ENCODE data around the gene SERPINE1.

Gene SERPINE1

DNA sequence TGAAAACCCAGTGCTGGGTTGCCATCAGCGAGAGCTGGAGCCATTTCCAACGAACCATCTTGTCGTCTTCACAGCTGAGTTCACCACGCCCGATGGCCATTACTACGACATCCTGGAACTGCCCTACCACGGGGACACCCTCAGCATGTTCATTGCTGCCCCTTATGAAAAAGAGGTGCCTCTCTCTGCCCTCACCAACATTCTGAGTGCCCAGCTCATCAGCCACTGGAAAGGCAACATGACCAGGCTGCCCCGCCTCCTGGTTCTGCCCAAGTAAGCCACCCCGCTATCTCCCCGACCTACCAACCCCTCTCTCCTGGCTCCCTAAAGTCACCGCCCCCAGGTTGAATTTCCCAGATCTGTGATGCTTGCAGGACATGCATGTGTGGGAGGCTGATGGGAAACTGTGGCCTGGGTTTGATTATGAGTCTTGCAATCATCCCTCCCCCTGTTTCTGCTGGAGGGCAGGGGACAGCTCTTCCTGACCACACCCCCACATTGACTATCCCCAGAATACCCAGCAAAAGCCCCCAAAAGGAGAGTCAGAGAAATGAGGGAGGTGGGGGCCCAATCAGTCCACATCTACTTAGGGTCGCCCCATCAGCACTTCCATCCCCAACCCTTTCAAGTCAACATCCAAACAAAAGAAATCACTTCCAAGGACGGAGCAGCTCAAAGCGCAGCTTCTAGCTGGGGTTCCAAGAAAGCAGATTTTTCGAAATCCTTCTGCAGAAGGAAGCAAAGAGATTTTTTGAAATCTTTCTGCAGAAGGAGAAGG, 6.9 kb downstream of the SERPINE1 start:
- no peak for TF ChIP-seq EZH2 (optimal IDR thresholded peaks at IDR 0.05; ENCODE audit: low read depth, low read length)
- TF ChIP-seq, protein P1, sequence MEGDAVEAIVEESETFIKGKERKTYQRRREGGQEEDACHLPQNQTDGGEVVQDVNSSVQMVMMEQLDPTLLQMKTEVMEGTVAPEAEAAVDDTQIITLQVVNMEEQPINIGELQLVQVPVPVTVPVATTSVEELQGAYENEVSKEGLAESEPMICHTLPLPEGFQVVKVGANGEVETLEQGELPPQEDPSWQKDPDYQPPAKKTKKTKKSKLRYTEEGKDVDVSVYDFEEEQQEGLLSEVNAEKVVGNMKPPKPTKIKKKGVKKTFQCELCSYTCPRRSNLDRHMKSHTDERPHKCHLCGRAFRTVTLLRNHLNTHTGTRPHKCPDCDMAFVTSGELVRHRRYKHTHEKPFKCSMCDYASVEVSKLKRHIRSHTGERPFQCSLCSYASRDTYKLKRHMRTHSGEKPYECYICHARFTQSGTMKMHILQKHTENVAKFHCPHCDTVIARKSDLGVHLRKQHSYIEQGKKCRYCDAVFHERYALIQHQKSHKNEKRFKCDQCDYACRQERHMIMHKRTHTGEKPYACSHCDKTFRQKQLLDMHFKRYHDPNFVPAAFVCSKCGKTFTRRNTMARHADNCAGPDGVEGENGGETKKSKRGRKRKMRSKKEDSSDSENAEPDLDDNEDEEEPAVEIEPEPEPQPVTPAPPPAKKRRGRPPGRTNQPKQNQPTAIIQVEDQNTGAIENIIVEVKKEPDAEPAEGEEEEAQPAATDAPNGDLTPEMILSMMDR (IDR thresholded peaks at IDR 0.05; ENCODE audit: low read length): no peak
- no peak for TF ChIP-seq EZH2phosphoT487 (IDR thresholded peaks at IDR 0.05; ENCODE audit: low read length)
- H3K79me2 ChIP-seq (ENCODE audit: low read length): no peaks in the 10 kb centered on the region
- H2AFZ ChIP-seq (ENCODE audit: low read length): no peak overlapping the region
- no peak overlapping the region for H3K27ac ChIP-seq (ENCODE audit: low read length)
- H3K4me3 ChIP-seq (ENCODE audit: low read length): no peak overlapping the region
- H3K9ac ChIP-seq (ENCODE audit: low read length): no peak overlapping the region
- H3K9me3 ChIP-seq (replicated peaks; ENCODE audit: insufficient read depth, low read length): no peaks in the 10 kb centered on the region
- no peak overlapping the region for H3K4me2 ChIP-seq (ENCODE audit: low read depth, low read length)
- peaks cover 78% of the 10 kb centered on the region for H3K27me3 ChIP-seq (replicated peaks; ENCODE audit: insufficient read depth, low read length)
- H4K20me1 ChIP-seq (ENCODE audit: insufficient read depth, low read length): no peaks in the 10 kb centered on the region
- no peaks in the 10 kb centered on the region for H3F3A ChIP-seq (ENCODE audit: insufficient read depth, low read length)
- no peak for DNase-seq
- H3K36me3 ChIP-seq (replicated peaks; ENCODE audit: insufficient read depth, low read length): no peaks in the 10 kb centered on the region
- H3K9me2 ChIP-seq (replicated peaks; ENCODE audit: insufficient read depth, low read length): no peaks in the 10 kb centered on the region
- H3K4me1 ChIP-seq (ENCODE audit: low read length): peaks cover 6% of the 10 kb centered on the region; the same call in 1 of the 2 replicates

DNA sequence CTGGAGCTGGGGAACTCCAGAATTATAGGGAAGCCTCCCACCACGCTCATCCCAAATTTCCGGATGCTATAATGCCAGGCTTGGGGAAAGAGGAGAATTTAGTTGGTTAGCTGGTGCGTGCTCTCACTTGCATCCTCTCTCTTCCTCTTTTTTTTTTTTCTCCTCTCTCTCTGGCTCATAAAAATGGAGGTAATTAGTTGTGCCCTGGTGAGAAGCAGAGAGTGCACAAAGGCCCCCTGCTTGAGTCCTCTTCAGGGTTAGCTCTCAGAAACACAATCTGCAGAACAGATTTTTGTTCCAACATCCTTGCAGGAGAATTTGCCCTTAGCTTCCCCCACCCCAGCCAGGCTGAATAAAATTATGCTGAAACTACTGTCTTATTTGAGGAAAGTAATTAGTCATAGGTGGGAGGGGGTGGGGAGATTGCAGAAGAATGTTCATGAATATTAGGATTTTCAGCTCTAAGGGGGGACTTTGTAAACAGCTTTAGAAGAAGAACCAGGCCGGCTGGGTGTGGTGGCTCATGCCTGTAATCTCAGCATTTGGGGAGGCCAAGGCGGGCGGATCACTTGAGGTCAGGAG, 7.6 kb downstream of the SERPINE1 start:
- no peak overlapping the region for H3K4me3 ChIP-seq (ENCODE audit: low read length)
- H4K20me1 ChIP-seq (ENCODE audit: insufficient read depth, low read length): no peaks in the 10 kb centered on the region
- no peak overlapping the region for H3K4me2 ChIP-seq (ENCODE audit: low read depth, low read length)
- no peaks in the 10 kb centered on the region for H3K9me3 ChIP-seq (replicated peaks; ENCODE audit: insufficient read depth, low read length)
- peaks cover 79% of the 10 kb centered on the region for H3K27me3 ChIP-seq (replicated peaks; ENCODE audit: insufficient read depth, low read length)
- DNase-seq: no peak
- H3F3A ChIP-seq (ENCODE audit: insufficient read depth, low read length): no peaks in the 10 kb centered on the region
- TF ChIP-seq EZH2phosphoT487 (IDR thresholded peaks at IDR 0.05; ENCODE audit: low read length): no peak
- no peak for TF ChIP-seq EZH2 (optimal IDR thresholded peaks at IDR 0.05; ENCODE audit: low read depth, low read length)
- TF ChIP-seq, protein P1 (IDR thresholded peaks at IDR 0.05; ENCODE audit: low read length): no peak
- H3K4me1 ChIP-seq (ENCODE audit: low read length): peaks cover 6% of the 10 kb centered on the region; the same call in 1 of the 2 replicates
- H3K79me2 ChIP-seq (ENCODE audit: low read length): no peaks in the 10 kb centered on the region
- no peak overlapping the region for H3K27ac ChIP-seq (ENCODE audit: low read length)
- H2AFZ ChIP-seq (ENCODE audit: low read length): no peak overlapping the region
- H3K9ac ChIP-seq (ENCODE audit: low read length): no peak overlapping the region
- no peaks in the 10 kb centered on the region for H3K9me2 ChIP-seq (replicated peaks; ENCODE audit: insufficient read depth, low read length)
- H3K36me3 ChIP-seq (replicated peaks; ENCODE audit: insufficient read depth, low read length): no peaks in the 10 kb centered on the region

DNA sequence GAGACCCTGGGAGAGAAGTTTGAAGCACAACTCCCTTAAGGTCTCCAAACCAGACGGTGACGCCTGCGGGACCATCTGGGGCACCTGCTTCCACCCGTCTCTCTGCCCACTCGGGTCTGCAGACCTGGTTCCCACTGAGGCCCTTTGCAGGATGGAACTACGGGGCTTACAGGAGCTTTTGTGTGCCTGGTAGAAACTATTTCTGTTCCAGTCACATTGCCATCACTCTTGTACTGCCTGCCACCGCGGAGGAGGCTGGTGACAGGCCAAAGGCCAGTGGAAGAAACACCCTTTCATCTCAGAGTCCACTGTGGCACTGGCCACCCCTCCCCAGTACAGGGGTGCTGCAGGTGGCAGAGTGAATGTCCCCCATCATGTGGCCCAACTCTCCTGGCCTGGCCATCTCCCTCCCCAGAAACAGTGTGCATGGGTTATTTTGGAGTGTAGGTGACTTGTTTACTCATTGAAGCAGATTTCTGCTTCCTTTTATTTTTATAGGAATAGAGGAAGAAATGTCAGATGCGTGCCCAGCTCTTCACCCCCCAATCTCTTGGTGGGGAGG, 10.8 kb downstream of the SERPINE1 start:
- Histone ChIP-seq H3K9me3 (replicated peaks; ENCODE audit: insufficient read depth, low read length) (no peaks in the 10 kb centered on the region), H3K36me3 (replicated peaks; ENCODE audit: insufficient read depth, low read length) (no peaks in the 10 kb centered on the region), H3K79me2 (ENCODE audit: low read length) (no peaks in the 10 kb centered on the region), H3K9me2 (replicated peaks; ENCODE audit: insufficient read depth, low read length) (no peaks in the 10 kb centered on the region), H4K20me1 (ENCODE audit: insufficient read depth, low read length) (no peaks in the 10 kb centered on the region), H3F3A (ENCODE audit: insufficient read depth, low read length) (no peaks in the 10 kb centered on the region), H3K4me1 (ENCODE audit: low read length) (peaks cover 6% of the 10 kb centered on the region; the same call in 1 of the 2 replicates), H3K4me2 (ENCODE audit: low read depth, low read length) (peak overlapping the region; percentile 46), H3K4me3 (ENCODE audit: low read length) (no peak overlapping the region), H2AFZ (ENCODE audit: low read length) (no peak overlapping the region), H3K9ac (ENCODE audit: low read length) (no peak overlapping the region), H3K27me3 (replicated peaks; ENCODE audit: insufficient read depth, low read length) (peaks cover 73% of the 10 kb centered on the region), H3K27ac (ENCODE audit: low read length) (no peak overlapping the region)
- DNase-seq: no peak
- TF ChIP-seq EZH2phosphoT487 (IDR thresholded peaks at IDR 0.05; ENCODE audit: low read length) (no peak), EZH2 (optimal IDR thresholded peaks at IDR 0.05; ENCODE audit: low read depth, low read length) (no peak)
- TF ChIP-seq, protein P1 (IDR thresholded peaks at IDR 0.05; ENCODE audit: low read length): no peak
